ENCODE data around the gene NDUFV2.

DNA sequence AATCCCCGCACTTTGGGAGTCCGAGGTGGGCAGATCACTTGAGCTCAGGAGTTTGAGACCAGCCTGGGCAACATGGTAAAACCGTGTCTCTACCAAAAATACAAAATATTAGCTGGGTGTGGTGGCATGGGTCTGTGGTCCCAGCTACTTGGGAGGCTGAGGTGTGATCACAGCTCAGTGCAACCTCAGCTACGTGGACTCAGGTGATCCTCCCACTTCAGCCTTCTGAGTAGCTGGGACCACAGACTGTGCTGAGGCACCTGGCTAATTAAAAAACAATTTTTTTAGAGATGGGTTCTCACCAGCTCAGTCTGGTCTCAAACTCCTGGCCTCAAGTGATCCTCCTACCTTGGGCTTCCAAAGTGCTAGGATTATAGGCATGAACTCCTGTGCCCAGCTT, 57.5 kb downstream of the NDUFV2 start:
- TF ChIP-seq, protein P1, sequence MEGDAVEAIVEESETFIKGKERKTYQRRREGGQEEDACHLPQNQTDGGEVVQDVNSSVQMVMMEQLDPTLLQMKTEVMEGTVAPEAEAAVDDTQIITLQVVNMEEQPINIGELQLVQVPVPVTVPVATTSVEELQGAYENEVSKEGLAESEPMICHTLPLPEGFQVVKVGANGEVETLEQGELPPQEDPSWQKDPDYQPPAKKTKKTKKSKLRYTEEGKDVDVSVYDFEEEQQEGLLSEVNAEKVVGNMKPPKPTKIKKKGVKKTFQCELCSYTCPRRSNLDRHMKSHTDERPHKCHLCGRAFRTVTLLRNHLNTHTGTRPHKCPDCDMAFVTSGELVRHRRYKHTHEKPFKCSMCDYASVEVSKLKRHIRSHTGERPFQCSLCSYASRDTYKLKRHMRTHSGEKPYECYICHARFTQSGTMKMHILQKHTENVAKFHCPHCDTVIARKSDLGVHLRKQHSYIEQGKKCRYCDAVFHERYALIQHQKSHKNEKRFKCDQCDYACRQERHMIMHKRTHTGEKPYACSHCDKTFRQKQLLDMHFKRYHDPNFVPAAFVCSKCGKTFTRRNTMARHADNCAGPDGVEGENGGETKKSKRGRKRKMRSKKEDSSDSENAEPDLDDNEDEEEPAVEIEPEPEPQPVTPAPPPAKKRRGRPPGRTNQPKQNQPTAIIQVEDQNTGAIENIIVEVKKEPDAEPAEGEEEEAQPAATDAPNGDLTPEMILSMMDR (IDR thresholded peaks at IDR 0.05), result no peak
- TF ChIP-seq EP300 (IDR thresholded peaks at IDR 0.05), result no peak
- no peak for TF ChIP-seq POLR2A (IDR thresholded peaks at IDR 0.05)
- TF ChIP-seq POLR2AphosphoS5 (IDR thresholded peaks at IDR 0.05), result no peak

Data from stomach (tissue), 4 donors.